Aorta (tissue), 5 donors: ENCODE results near the gene CHD9. TPM values are rescaled to one million over a fixed set of nuclear protein-coding genes. Genes with fewer than 3 reads are reported as not detected.

Experiments
- ATAC-seq: fragments of 200-7000 bp; cut with Tn5 transposase; one replicate; pipeline ENCODE4 v1.9.1; 2022; ENCODE audit warnings: moderate library complexity; ENCODE audit not compliant: low FRiP score
- DNase-seq, 2 donors: peaks; one replicate each; pipeline ENCODE4 v3.0.0-alpha.2; 2020
- H3K27ac ChIP-seq, 2 donors: one replicate each; pipeline ENCODE4 v1.5.1; 2013; ENCODE audit warnings: low read length in 2 of 2, mild to moderate bottlenecking in 2 of 2, moderate library complexity in 2 of 2, control low read depth in 1 of 2, inconsistent platforms in 1 of 2, low read depth in 1 of 2
- H3K27me3 ChIP-seq, 2 donors: one replicate each; pipeline ENCODE4 v1.6.1; 2013; ENCODE audit warnings: control low read depth in 1 of 2, low read length in 1 of 2, mild to moderate bottlenecking in 1 of 2, moderate library complexity in 1 of 2; ENCODE audit not compliant: insufficient read depth in 2 of 2, control insufficient read depth in 1 of 2
- H3K36me3 ChIP-seq, 2 donors: one replicate each; pipeline ENCODE4 v1.6.1; 2013; ENCODE audit warnings: control low read depth in 1 of 2, low read length in 1 of 2, mild to moderate bottlenecking in 1 of 2; ENCODE audit not compliant: insufficient read depth in 2 of 2, control insufficient read depth in 1 of 2
- H3K4me1 ChIP-seq, 2 donors: one replicate each; pipeline ENCODE4 v1.6.1; 2013; ENCODE audit warnings: low read length in 2 of 2, control low read depth in 1 of 2, mild to moderate bottlenecking in 1 of 2, moderate library complexity in 1 of 2; ENCODE audit not compliant: insufficient read depth in 2 of 2, control insufficient read depth in 1 of 2
- H3K4me3 ChIP-seq, 2 donors: one replicate each; pipeline ENCODE4 v1.5.1; 2013; ENCODE audit warnings: low read length in 2 of 2, control low read depth in 1 of 2, mild to moderate bottlenecking in 1 of 2
- H3K9me3 ChIP-seq: one replicate; pipeline ENCODE4 v1.6.1; 2013; ENCODE audit warnings: mild to moderate bottlenecking, low read length; ENCODE audit not compliant: control insufficient read depth
- WGBS, 2 donors: extraction: QIAGEN DNeasy Blood & Tissue Kit; methylation state at CpG; one replicate each; pipeline ENCODE4 v1.1.7; 2013; 5-methylcytosine and 5-hydroxymethylcytosine counted together
- intact Hi-C, 2 donors: fragments of 100-400 bp; cut with DNase I; formaldehyde crosslinking; loops; one replicate each; pipeline versions ENCODE4 v1.14.2 to v1.15.0; 2022
- polyA plus RNA-seq, 2 donors: library from polyadenylated mRNA; stranded (reverse); fragments of 200-250 nt; gene quantifications; one replicate each; pipeline ENCODE4 v1.2.3, GENCODE V29; 2013
- total RNA-seq, 2 donors: library from RNA; stranded (reverse); fragmentation: NEBNext Ultra II Directional; extraction: Animal tissue kit (Norgen Biotek cat#: 25700); gene quantifications; one replicate each; pipeline ENCODE4 v1.2.1, GENCODE V29; 2021
- donor health status: healthy with polysubstance abuse.
- donor health status: Bipolar disorder and iron deficiency.
- donor health status: DM: no; HTN: no; CAD: no.
- donor health status: DM: no; HTN: no; CAD: no.
- donor health status: DM: yes; HTN: yes; CAD: no.

CHD9 gene
- total and polyA plus RNA-seq, 4 donors, result 9.6 to 133 (median 52.0) TPM

DNA sequence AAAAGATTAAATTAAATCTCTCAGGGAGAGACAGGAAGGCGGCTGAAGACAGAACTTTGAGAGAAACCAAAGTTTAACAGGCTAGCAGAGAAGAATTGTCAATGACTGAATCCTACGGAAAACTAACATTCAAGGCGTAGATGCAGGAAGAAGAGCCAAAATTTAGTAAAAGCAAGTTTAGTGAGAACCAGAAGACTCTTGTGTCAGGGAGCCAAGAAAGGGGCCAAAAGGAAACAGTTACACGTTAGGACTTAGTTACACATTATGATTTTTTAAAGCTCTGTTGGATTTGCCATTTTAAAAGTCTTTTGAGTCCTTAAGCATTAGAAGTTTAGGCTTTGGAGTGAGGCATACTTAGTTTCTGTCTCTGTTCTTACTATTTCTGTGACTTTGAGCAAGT lies 164.6 kb downstream of the CHD9 start:
- no peaks in the 10 kb centered on the region for H3K27me3 ChIP-seq
- intact Hi-C loops, result no loop called here
- no peak for ATAC-seq
- no peak overlapping the region for H3K4me3 ChIP-seq
- H3K4me1 ChIP-seq, result peaks cover 1 to 8% of the 10 kb centered on the region in 2 donors
- H3K9me3 ChIP-seq, result no peaks in the 10 kb centered on the region
- no peaks in the 10 kb centered on the region for H3K36me3 ChIP-seq
- DNase-seq, result no peak
- H3K27ac ChIP-seq, result peak overlapping the region in 1 of 2 donors; percentile 76
- WGBS, 2 donors, result 38 to 39% methylated on average over 4 of the region's 4 CpGs

DNA sequence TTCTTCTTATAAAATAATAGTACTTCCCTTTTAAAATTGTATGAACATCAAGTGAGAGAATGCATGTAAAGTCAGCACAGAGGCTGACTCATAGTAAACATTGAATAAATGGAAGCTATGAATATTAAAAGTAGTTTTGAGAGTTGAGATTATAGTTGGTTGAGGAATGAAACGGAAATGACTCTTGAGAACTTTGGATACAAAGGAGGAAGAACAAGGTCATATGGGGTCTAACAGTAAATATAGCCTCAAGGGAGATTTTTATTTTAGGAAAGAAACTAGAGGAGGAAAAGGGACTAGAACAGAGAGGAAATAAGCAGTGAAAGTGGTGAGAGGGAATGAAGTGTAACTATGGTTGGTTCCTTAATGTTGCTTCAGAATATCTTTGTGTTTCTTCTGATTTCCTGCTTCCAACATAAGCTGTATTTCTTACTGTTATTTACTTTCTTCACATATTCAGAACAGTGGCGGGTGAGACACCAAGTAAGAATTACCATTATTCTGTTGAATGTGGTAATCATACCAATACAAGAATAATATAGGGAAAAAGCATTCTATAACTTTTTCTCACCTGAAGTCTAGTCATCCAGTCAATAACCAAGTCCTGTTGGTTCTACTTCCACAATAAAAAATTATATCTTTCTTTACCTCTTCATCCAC lies 165.1 kb downstream of the CHD9 start:
- H3K4me1 ChIP-seq, result peaks cover 1 to 8% of the 10 kb centered on the region in 2 donors
- DNase-seq (no peak), ATAC-seq (peak; percentile 19)
- H3K36me3 ChIP-seq, result no peaks in the 10 kb centered on the region
- no peaks in the 10 kb centered on the region for H3K27me3 ChIP-seq
- WGBS, 2 donors, result 14 to 29% methylated on average over 2 of the region's 2 CpGs
- peak overlapping the region in 1 of 2 donors; percentile 26 for H3K4me3 ChIP-seq
- no peaks in the 10 kb centered on the region for H3K9me3 ChIP-seq
- intact Hi-C loops, result no loop called here
- peak overlapping the region in 1 of 2 donors; percentile 76 for H3K27ac ChIP-seq

DNA sequence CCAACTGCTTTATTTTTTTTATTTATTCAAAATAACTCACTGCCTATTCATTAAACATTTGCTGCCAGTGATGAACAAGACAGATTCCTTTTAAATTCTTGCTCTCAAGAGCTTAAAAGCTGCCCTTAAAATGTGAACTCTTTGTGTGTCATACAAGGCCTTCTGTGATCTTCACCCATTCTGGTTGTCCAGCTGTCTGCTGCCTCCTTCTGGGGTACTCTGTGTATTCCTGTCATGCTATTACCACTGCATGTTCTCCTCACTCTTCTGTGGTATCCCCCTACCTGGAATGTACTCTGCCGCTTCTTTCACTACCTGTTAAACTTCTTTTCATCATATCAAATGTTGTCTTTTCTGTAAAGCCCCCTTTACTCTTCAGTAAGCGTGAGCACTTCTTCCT lies 165.8 kb downstream of the CHD9 start:
- no peak for ATAC-seq
- Histone ChIP-seq H3K4me3 (no peak overlapping the region), H3K36me3 (no peaks in the 10 kb centered on the region), H3K4me1 (peaks cover 1 to 8% of the 10 kb centered on the region in 2 donors), H3K9me3 (no peaks in the 10 kb centered on the region), H3K27ac (peak overlapping the region; percentile 33 to 76), H3K27me3 (no peaks in the 10 kb centered on the region)
- no peak for DNase-seq
- intact Hi-C loops, result no loop called here
- WGBS, 2 donors, result 93% methylated on average over 2 of the region's 2 CpGs

DNA sequence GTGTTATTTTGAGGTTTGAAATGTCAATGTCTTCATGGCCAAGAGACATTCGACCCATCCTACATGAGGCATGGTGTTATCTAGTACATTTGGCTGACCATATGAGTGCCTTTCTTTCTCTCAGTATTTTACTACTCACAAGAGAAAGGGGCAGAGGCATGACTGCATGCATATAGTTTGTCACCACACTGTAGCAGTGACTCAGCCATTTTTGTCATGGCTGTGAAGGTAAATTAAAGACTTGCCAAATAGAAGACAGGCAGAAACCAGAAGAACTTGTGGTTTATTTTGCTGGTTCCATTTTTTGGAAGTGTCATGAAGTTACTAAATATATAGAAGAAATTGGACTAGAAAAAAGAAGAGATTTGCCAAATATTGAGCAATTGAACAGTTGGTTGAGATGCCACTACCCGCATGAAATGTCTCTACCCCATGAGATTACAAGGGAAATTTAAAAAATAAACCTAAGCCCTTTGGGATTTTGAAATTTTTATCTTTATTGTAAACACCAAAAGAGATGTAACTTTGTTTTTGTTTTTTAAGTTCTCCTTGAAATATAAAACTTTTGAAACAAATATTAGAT lies 170.3 kb downstream of the CHD9 start:
- H3K27me3 ChIP-seq, result no peaks in the 10 kb centered on the region
- H3K9me3 ChIP-seq, result no peaks in the 10 kb centered on the region
- H3K27ac ChIP-seq, result no peak overlapping the region
- H3K4me1 ChIP-seq, result peaks cover 1 to 2% of the 10 kb centered on the region in 2 donors
- ATAC-seq (no peak), DNase-seq (no peak)
- no peaks in the 10 kb centered on the region for H3K36me3 ChIP-seq
- 76 to 78% methylated on average over 2 of the region's 2 CpGs for WGBS, 2 donors
- intact Hi-C loops, result no loop called here
- no peak overlapping the region for H3K4me3 ChIP-seq

DNA sequence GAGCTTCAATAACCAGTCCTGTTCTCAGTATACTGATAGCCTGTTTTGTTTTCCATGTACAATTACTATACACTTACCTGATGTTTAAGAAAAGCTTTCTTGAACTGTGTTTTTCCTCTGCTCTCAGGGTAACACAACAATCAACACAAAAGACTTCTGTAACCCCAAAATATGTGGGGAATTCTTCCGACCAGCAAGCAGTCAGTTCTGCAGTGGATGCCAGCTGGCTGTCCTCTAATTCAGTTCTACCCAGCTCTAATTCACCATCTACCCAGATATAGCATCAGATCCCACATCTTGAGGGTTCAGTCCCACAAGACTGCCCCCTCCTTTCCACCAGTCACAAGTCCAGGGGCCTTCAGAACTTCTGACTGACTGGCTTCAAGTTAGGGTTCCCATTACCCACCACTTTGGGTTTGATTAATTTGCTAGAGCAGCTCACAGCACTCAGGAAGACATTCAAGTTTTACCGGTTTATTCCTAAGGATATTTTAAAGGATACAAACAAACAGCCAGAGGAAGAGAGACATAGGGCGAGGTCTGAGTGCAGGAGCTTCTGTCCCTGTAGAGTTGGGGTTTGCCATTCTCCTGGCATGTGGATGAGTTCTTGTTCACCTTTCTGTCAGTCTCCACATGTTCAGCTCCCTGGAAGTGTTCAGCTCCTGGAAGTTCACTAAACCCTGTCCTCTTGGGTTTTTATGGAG lies 178.2 kb downstream of the CHD9 start:
- H3K4me3 ChIP-seq, result no peak overlapping the region
- intact Hi-C loops, result no loop called here
- no peaks in the 10 kb centered on the region for H3K27me3 ChIP-seq
- H3K27ac ChIP-seq, result no peak overlapping the region
- H3K36me3 ChIP-seq, result peaks cover 3 to 4% of the 10 kb centered on the region in 2 donors
- no peaks in the 10 kb centered on the region for H3K4me1 ChIP-seq
- 82 to 83% methylated on average over 3 of the region's 3 CpGs for WGBS, 2 donors
- ATAC-seq (no peak), DNase-seq (no peak)
- no peaks in the 10 kb centered on the region for H3K9me3 ChIP-seq

DNA sequence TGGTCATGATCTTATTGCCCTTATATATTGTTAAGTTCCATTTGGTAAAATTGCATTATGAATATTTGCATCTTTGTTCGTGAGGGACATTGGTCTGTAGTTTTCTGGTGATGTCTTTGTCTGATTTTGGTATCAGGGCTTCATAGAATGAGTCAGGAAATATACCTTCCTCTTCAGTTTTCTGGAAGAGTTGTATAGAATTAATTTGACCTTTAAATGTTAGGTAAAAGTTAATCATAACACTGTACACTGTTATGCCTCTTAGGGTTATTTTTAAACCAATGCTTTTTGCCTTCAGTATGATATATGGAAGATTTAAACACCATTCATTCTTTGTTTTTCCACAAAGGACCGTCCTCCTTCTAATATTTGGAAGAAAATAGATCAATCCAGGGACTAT lies 180.0 kb downstream of the CHD9 start:
- intact Hi-C loops, result no loop called here
- Histone ChIP-seq H3K36me3 (peaks cover 3 to 4% of the 10 kb centered on the region in 2 donors), H3K4me3 (no peak overlapping the region), H3K27me3 (no peaks in the 10 kb centered on the region), H3K4me1 (no peaks in the 10 kb centered on the region), H3K27ac (no peak overlapping the region), H3K9me3 (no peaks in the 10 kb centered on the region)
- DNase-seq (no peak), ATAC-seq (no peak)
- WGBS, 2 donors, result 76 to 81% methylated on average over 2 of the region's 2 CpGs

DNA sequence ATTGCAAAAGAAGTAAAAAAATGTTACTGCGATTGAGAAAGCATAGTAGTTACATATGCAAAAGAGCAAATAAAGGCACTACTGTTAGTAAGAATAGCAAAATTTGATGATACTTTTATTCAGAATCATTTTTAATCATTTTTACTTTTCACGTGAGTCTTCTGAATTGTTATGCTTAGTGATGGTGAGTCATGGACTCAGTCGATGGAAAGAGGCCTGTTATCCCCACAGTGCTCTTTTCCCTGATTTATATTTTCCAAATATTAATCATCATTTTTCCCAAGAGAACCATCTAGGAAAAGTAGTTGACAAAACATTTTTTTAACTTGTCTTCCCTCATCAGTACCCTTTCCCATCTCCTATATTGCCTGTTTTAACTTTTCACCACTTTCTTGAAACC lies 181.1 kb downstream of the CHD9 start:
- DNase-seq (no peak), ATAC-seq (no peak)
- Histone ChIP-seq H3K4me3 (no peak overlapping the region), H3K9me3 (no peaks in the 10 kb centered on the region), H3K27ac (no peak overlapping the region), H3K27me3 (no peaks in the 10 kb centered on the region), H3K36me3 (peaks cover 3% of the 10 kb centered on the region in 2 donors), H3K4me1 (no peaks in the 10 kb centered on the region)
- 38 to 42% methylated on average over 3 of the region's 3 CpGs for WGBS, 2 donors
- intact Hi-C loops, result no loop called here

DNA sequence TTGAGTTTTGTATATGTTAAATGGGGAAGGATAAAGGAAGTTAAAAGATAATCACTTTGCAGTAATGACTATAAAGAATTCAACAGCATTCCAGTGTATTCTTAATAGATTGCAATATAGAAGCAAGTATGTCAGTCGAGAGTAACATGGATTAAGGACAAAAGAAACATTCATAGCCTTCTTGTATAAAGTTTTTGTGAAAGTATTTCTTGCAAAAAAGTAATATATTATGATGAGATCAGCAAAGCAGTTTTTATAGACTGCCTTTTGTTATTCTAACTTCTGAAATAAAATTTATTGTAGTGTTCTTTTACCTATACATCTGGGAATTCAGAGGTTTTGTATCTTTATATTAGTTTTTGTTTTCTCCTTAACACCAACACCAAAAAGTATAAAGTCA lies 194.5 kb downstream of the CHD9 start:
- DNase-seq (no peak), ATAC-seq (no peak)
- WGBS, 2 donors, result 11 to 12% methylated on average over 1 of the region's 1 CpG
- Histone ChIP-seq H3K27ac (no peak overlapping the region), H3K9me3 (no peaks in the 10 kb centered on the region), H3K36me3 (peaks cover 0 to 6% of the 10 kb centered on the region in 2 donors), H3K4me1 (no peaks in the 10 kb centered on the region), H3K4me3 (no peak overlapping the region), H3K27me3 (no peaks in the 10 kb centered on the region)
- intact Hi-C loops, result no loop called here

DNA sequence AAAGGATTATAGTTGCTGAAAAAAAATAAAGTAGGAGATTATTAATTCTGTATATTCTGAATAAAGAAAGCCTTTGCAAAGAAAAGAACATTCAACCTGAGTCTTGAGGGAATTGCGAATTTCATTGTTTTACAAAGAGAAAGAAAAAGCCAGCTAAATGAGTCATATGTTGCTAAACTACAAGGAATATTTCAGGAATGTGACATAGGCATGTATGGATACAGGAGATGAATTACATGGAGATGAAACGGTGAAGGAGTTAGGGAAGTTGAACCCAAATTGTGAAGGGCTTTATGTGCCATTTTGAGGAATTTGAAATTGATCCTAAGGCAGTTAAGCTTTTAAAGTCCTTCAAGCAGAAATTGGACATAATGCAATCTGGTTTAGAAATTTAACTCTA lies 202.2 kb downstream of the CHD9 start:
- ATAC-seq (no peak), DNase-seq (no peak)
- H3K9me3 ChIP-seq, result no peaks in the 10 kb centered on the region
- intact Hi-C loops, result no loop called here
- H3K27me3 ChIP-seq, result no peaks in the 10 kb centered on the region
- H3K4me1 ChIP-seq, result no peaks in the 10 kb centered on the region
- 14 to 22% methylated on average over 2 of the region's 2 CpGs for WGBS, 2 donors
- peaks cover 0 to 6% of the 10 kb centered on the region in 2 donors for H3K36me3 ChIP-seq
- no peak overlapping the region for H3K4me3 ChIP-seq
- no peak overlapping the region for H3K27ac ChIP-seq
